Esophagus squamous epithelium (tissue), 4 donors: Measurements from ENCODE around the gene CDC42BPB.

Experiments used
- CTCF ChIP-seq, 6 experiments: fragments of 450-650 bp in 4 of 6; fragments of 200-600 bp in 2 of 6; sonication (generic) in 2 of 6; IDR thresholded peaks; one replicate each; pipeline ENCODE4 v1.5.1; 2016 to 2019; ENCODE audit warnings: antibody characterized with exemption in 6 of 6, mild to moderate bottlenecking in 4 of 6, moderate library complexity in 4 of 6
- POLR2A ChIP-seq, 4 donors: fragments of 450-650 bp; IDR thresholded peaks; one replicate each; pipeline ENCODE4 v1.6.1; 2017; ENCODE audit warnings: antibody characterized with exemption in 4 of 4, mild to moderate bottlenecking in 4 of 4, moderate library complexity in 3 of 4

- TF ChIP-seq CTCF (IDR thresholded peaks at IDR 0.05) (peak in 2 of 6 experiments; percentile 1 to 4), POLR2A (IDR thresholded peaks at IDR 0.05) (no peak)
These were observed 127.1 kb downstream of the CDC42BPB start for GRCh38 chr14:102930138-102930752.
